Gastroesophageal sphincter (tissue), 4 donors: ENCODE measurements around the gene SFMBT2. TPM values are rescaled to one million over a fixed set of nuclear protein-coding genes. Genes with fewer than 3 reads are reported as not detected.
"Not testable (repeated sequence)": the region's sequence is repeated elsewhere in the genome, so short reads cannot be mapped to it uniquely, and the experiment has no call there.

Source experiments
- ATAC-seq: fragments of 150-250 bp; one replicate; pipeline ENCODE4 v1.9.1; 2016; ENCODE audit warnings: mild to moderate bottlenecking, moderate library complexity
- H3K27ac ChIP-seq, 4 donors: fragments of 200-600 bp; sonication (generic) in 3 of 4; 1 replicate in 3 of 4; 2 replicates in 1 of 4; pipeline ENCODE4 v1.5.1; 2016 to 2019
- H3K27me3 ChIP-seq: fragments of 200-600 bp; sonication (generic); one replicate; pipeline ENCODE4 v1.5.1; 2019
- H3K36me3 ChIP-seq, 2 donors: fragments of 200-600 bp; sonication (generic); one replicate each; pipeline ENCODE4 v1.5.1; 2019; ENCODE audit warnings: control low read depth in 1 of 2
- H3K4me1 ChIP-seq, 3 donors: fragments of 200-600 bp; sonication (generic); 1 replicate in 2 of 3; 2 replicates in 1 of 3; pipeline ENCODE4 v1.5.1; 2016 to 2019; ENCODE audit warnings: control low read depth in 2 of 3
- H3K4me3 ChIP-seq, 2 donors: fragments of 200-600 bp; sonication (generic); one replicate each; pipeline ENCODE4 v1.5.1; 2019; ENCODE audit warnings: mild to moderate bottlenecking in 1 of 2, moderate library complexity in 1 of 2
- H3K9me3 ChIP-seq, 3 donors: fragments of 200-600 bp; sonication (generic); one replicate each; pipeline ENCODE4 v1.5.1; 2017 to 2019; ENCODE audit warnings: control low read depth in 2 of 3
- CTCF ChIP-seq, 4 experiments: fragments of 200-600 bp in 2 of 4; fragments of 450-650 bp in 2 of 4; sonication (generic) in 1 of 4; IDR thresholded peaks; one replicate each; pipeline ENCODE4 v1.5.1; 2017 to 2019; ENCODE audit warnings: antibody characterized with exemption in 4 of 4, mild to moderate bottlenecking in 2 of 4, moderate library complexity in 2 of 4
- EP300 ChIP-seq: sonication (generic); formaldehyde crosslinking; IDR thresholded peaks from one replicate; pipeline ENCODE4 v1.6.1; 2017; ENCODE audit warnings: antibody characterized with exemption, mild to moderate bottlenecking
- POLR2A ChIP-seq, 2 donors: fragments of 450-650 bp; IDR thresholded peaks; one replicate each; pipeline ENCODE4 v1.6.1; 2017; ENCODE audit warnings: antibody characterized with exemption in 2 of 2, mild to moderate bottlenecking in 2 of 2, moderate library complexity in 1 of 2
- POLR2AphosphoS5 ChIP-seq: sonication (generic); formaldehyde crosslinking; IDR thresholded peaks from one replicate; pipeline ENCODE4 v1.6.1; 2017; ENCODE audit warnings: antibody characterized with exemption
- WGBS, 2 donors: methylation state at CpG; one replicate each; pipeline ENCODE4 v1.1.5; 2018; ENCODE audit warnings: low coverage in 1 of 2; 5-methylcytosine and 5-hydroxymethylcytosine counted together
- total RNA-seq, 4 donors: library from RNA; depleted of rRNA; stranded (reverse); fragments of >200 nt; gene quantifications; one replicate each; pipeline ENCODE4 v1.1.0, GENCODE V29; 2016

SFMBT2 gene
- total RNA-seq, 4 donors from 2014 or later = 6.9 to 14.3 (median 11.4) TPM

GRCh38 chr10:7389844-7390243, 21.0 kb downstream of the SFMBT2 start:
- ATAC-seq = no peak
- Histone ChIP-seq H3K36me3 (no peaks in the 10 kb centered on the region), H3K27ac (no peak overlapping the region), H3K9me3 (no peaks in the 10 kb centered on the region), H3K4me3 (no peak overlapping the region), H3K27me3 (no peaks in the 10 kb centered on the region), H3K4me1 (peaks cover 0 to 9% (median 0%) of the 10 kb centered on the region in 3 donors)
- 49 to 80% methylated on average over 1 to 3 of the region's 3 CpGs for WGBS, 2 donors
- no peak for TF ChIP-seq POLR2A (IDR thresholded peaks at IDR 0.05)
- no peak for TF ChIP-seq POLR2AphosphoS5
- no peak for TF ChIP-seq CTCF (IDR thresholded peaks at IDR 0.05)
- no peak for TF ChIP-seq EP300

- H3K9me3 ChIP-seq = no peaks in the 10 kb centered on the region
- no peaks in the 10 kb centered on the region for H3K27me3 ChIP-seq
- ATAC-seq = no peak
- WGBS, 2 donors = 75 to 80% methylated on average over 2 of the region's 2 CpGs
- no peaks in the 10 kb centered on the region for H3K36me3 ChIP-seq
- H3K4me3 ChIP-seq = no peak overlapping the region
- peaks cover 0 to 9% (median 0%) of the 10 kb centered on the region in 3 donors for H3K4me1 ChIP-seq
- no peak overlapping the region for H3K27ac ChIP-seq
- TF ChIP-seq EP300 = no peak
- no peak for TF ChIP-seq POLR2A (IDR thresholded peaks at IDR 0.05)
- TF ChIP-seq POLR2AphosphoS5 = no peak
- TF ChIP-seq CTCF (IDR thresholded peaks at IDR 0.05) = no peak
Measured at GRCh38 chr10:7389346-7389745, 21.5 kb downstream of the SFMBT2 start.

GRCh38 chr10:7388602-7389001, 22.2 kb downstream of the SFMBT2 start:
- H3K27me3 ChIP-seq = no peaks in the 10 kb centered on the region
- ATAC-seq = no peak
- H3K9me3 ChIP-seq = no peaks in the 10 kb centered on the region
- TF ChIP-seq POLR2A (IDR thresholded peaks at IDR 0.05) (no peak), POLR2AphosphoS5 (no peak), EP300 (no peak), CTCF (IDR thresholded peaks at IDR 0.05) (no peak)
- no peak overlapping the region for H3K4me3 ChIP-seq
- H3K4me1 ChIP-seq = peaks cover 0 to 9% (median 0%) of the 10 kb centered on the region in 3 donors
- 76 to 89% methylated on average over 3 to 4 of the region's 4 CpGs for whole genome bisulfite sequencing, 2 donors
- H3K27ac ChIP-seq = no peak overlapping the region
- no peaks in the 10 kb centered on the region for H3K36me3 ChIP-seq

- H3K36me3 ChIP-seq, H3K27me3 ChIP-seq, H3K27ac ChIP-seq, H3K9me3 ChIP-seq, ATAC-seq, H3K4me1 ChIP-seq, H3K4me3 ChIP-seq: not testable (repeated sequence)
- WGBS, 2 donors = 56% methylated on average over 1 of the region's 1 CpG; no CpG with 5 or more reads in 1 of the 2 donors
Measured at GRCh38 chr10:7388149-7388548, 22.7 kb downstream of the SFMBT2 start.

GRCh38 chr10:7385114-7385513, 25.7 kb downstream of the SFMBT2 start:
- WGBS, 2 donors = 68 to 75% methylated on average over 4 of the region's 7 CpGs
- no peak for ATAC-seq
- Histone ChIP-seq H3K4me3 (no peak overlapping the region), H3K27me3 (no peaks in the 10 kb centered on the region), H3K4me1 (peaks cover 0 to 9% (median 0%) of the 10 kb centered on the region in 3 donors), H3K9me3 (no peaks in the 10 kb centered on the region), H3K27ac (no peak overlapping the region), H3K36me3 (peaks cover 0 to 13% of the 10 kb centered on the region in 2 donors)
- TF ChIP-seq POLR2AphosphoS5 = no peak
- no peak for TF ChIP-seq EP300
- no peak for TF ChIP-seq POLR2A (IDR thresholded peaks at IDR 0.05)
- no peak for TF ChIP-seq CTCF (IDR thresholded peaks at IDR 0.05)
